GM12878 (cell line): ENCODE data around the gene TRAPPC6A. TPM values are rescaled to one million over a fixed set of nuclear protein-coding genes. Genes with fewer than 3 reads are reported as not detected.

ENCODE experiments used
- ATAC-seq: fragments of 200-7000 bp; cut with Tn5 transposase; 3 replicates; pipeline ENCODE4 v1.9.1; 2020; ENCODE audit warnings: mild to moderate bottlenecking, moderate library complexity
- BruUV-seq: library from RNA; stranded (reverse); fragments of 400-500 nt; replicated peaks from 2 replicates; lab custom pipeline; 2021; lab: Mats Ljungman, UMichigan
- CTCF ChIA-PET: fragments of 300-600 bp; sonication (Branson Sonifier 250); formaldehyde crosslinking; extraction: SDS; loops from one replicate; lab custom pipeline; 2021; ENCODE audit warnings: inconsistent platforms; lab: Yijun Ruan, JAX
- POLR2A ChIA-PET: fragments of 350-600 bp; formaldehyde crosslinking; extraction: SDS; loops from one replicate; lab custom pipeline; 2021; ENCODE audit warnings: inconsistent platforms; lab: Charles Lee
- RAD21 ChIA-PET: fragments of 300-600 bp; sonication (Branson Sonifier 250); formaldehyde crosslinking; loops from one replicate; lab custom pipeline; 2023; ENCODE audit warnings: antibody characterized with exemption; ENCODE audit not compliant: unreplicated experiment; lab: Charles Lee
- SMC1A ChIA-PET: fragments of 300-600 bp; sonication (Branson Sonifier 250); formaldehyde crosslinking; loops from one replicate; lab custom pipeline; 2023; ENCODE audit not compliant: unreplicated experiment, uncharacterized antibody; lab: Charles Lee
- DNase-seq: peaks from one replicate; pipeline ENCODE4 v3.0.0-alpha.2; 2011; ENCODE audit warnings: low read depth, low spot score
- FAIRE-seq: peaks from 3 replicates; lab custom pipeline; 2011; peaks lifted over from hg19 to GRCh38; lab: Jason Lieb, UNC
- H2AFZ ChIP-seq: 2 replicates; pipeline ENCODE4 v1.6.0; 2011; ENCODE audit warnings: low read depth, low read length, control low read depth; ENCODE audit not compliant: control insufficient read depth
- H3K27ac ChIP-seq: 2 replicates; pipeline ENCODE4 v1.5.1; 2011; ENCODE audit warnings: control low read depth; ENCODE audit not compliant: control insufficient read depth, insufficient read depth
- H3K27me3 ChIP-seq, 2 experiments: replicated peaks in 1 of 2; 2 replicates each; pipeline versions ENCODE4 v1.6.0 to v1.6.1; 2011; ENCODE audit warnings: low read length in 1 of 2; ENCODE audit not compliant: control insufficient read depth in 2 of 2, insufficient read depth in 2 of 2
- H3K36me3 ChIP-seq, 2 experiments: 2 replicates each; pipeline ENCODE4 v1.5.1; 2011; ENCODE audit warnings: low read length in 1 of 2; ENCODE audit not compliant: control insufficient read depth in 2 of 2, insufficient read depth in 2 of 2
- H3K4me1 ChIP-seq: 2 replicates; pipeline ENCODE4 v1.6.1; 2011; ENCODE audit warnings: mild to moderate bottlenecking, low read length, moderate library complexity, mixed read lengths; ENCODE audit not compliant: control insufficient read depth, insufficient read depth
- H3K4me2 ChIP-seq: 2 replicates; pipeline ENCODE4 v1.6.0; 2011; ENCODE audit warnings: control low read depth; ENCODE audit not compliant: control insufficient read depth, insufficient read depth
- H3K4me3 ChIP-seq: fragments of 200-600 bp; sonication (generic); 2 replicates; pipeline ENCODE4 v1.5.1; 2016
- H3K79me2 ChIP-seq: 2 replicates; pipeline ENCODE4 v1.6.0; 2011; ENCODE audit warnings: low read length; ENCODE audit not compliant: control insufficient read depth, insufficient read depth
- H3K9ac ChIP-seq: 2 replicates; pipeline ENCODE4 v1.8.0; 2011; ENCODE audit warnings: low read length, control low read depth, mixed read lengths; ENCODE audit not compliant: control insufficient read depth, insufficient read depth
- H3K9me3 ChIP-seq: replicated peaks from 3 replicates; pipeline ENCODE4 v1.5.1; 2011; ENCODE audit warnings: mild to moderate bottlenecking, low read length; ENCODE audit not compliant: control insufficient read depth, insufficient read depth
- H4K20me1 ChIP-seq: 2 replicates; pipeline ENCODE4 v1.6.0; 2011; ENCODE audit not compliant: control insufficient read depth, insufficient read depth
- CEBPZ ChIP-seq: fragments of 150-350 bp; IDR thresholded peaks from 2 replicates; pipeline ENCODE4 v1.6.1; 2016; ENCODE audit warnings: low read depth, low read length
- POLR2A ChIP-seq: IDR thresholded peaks from 2 replicates; pipeline ENCODE4 v1.6.1; 2011; ENCODE audit warnings: low read depth, mild to moderate bottlenecking, low read length
- POU2F2 ChIP-seq: IDR thresholded peaks from 3 replicates; pipeline ENCODE4 v1.6.1; 2011; ENCODE audit warnings: low read depth, mild to moderate bottlenecking, low read length, borderline replicate concordance
- ZSCAN29 ChIP-seq: fragments of 450-650 bp; IDR thresholded peaks from 2 replicates; pipeline ENCODE4 v1.6.1; 2017; ENCODE audit warnings: mild to moderate bottlenecking, moderate library complexity
- WGBS: methylation state at CpG from one replicate; pipeline ENCODE4 v1.1.6; 2016; ENCODE audit warnings: low lambda C conversion rate; ENCODE audit not compliant: insufficient replicate concordance, insufficient coverage; ENCODE audit errors: missing lambda C conversion rate; 5-methylcytosine and 5-hydroxymethylcytosine counted together
- in situ Hi-C: fragments of 300-500 bp; cut with MboI; formaldehyde crosslinking; loops from 9 replicates; pipeline ENCODE4 v1.14.3; 2018; ENCODE audit warnings: mixed read lengths
- intact Hi-C: fragments of 100-400 bp; cut with micrococcal nuclease; formaldehyde crosslinking; loops from one replicate; pipeline ENCODE4 v1.14.2; 2022; ENCODE audit not compliant: unreplicated experiment
- polyA plus RNA-seq, 11 experiments: library from polyadenylated mRNA; depleted of rRNA in 4 of 11; unstranded in 6 of 11; stranded (reverse) in 5 of 11; fragments of >200 nt; fragmentation: Nextera tagmentation in 4 of 11; fragmentation: Illumina TruSeq in 1 of 11; extraction: Ambion mirVana in 4 of 11; extraction: Trizol in 1 of 11; gene quantifications; 1 replicate in 1 of 11; 2 replicates in 10 of 11; pipeline versions ENCODE4 v1.2.1 to v1.2.3, GENCODE V29; 2011 to 2016; ENCODE audit warnings: inconsistent platforms in 2 of 11, missing spikeins in 2 of 11, low read depth in 1 of 11
- total RNA-seq, 4 experiments: library from RNA; depleted of rRNA in 3 of 4; stranded (reverse); fragments of >200 nt in 3 of 4; fragmentation: Illumina TruSeq in 1 of 4; extraction: Trizol in 1 of 4; gene quantifications; 2 replicates each; pipeline versions ENCODE4 v1.2.1 to v1.2.3, GENCODE V29; 2013 to 2021

Gene TRAPPC6A
- total and polyA plus RNA-seq, 10 of the 15 experiments (the other 5 are each of a cell fraction or from before 2014, with no cell fraction given), result 1.8 to 83.9 (median 35.8) TPM

- no peak overlapping the region for H3K27ac ChIP-seq
- 0 out of 2 replicates have a peak, but pooled peaks have one; percentile 15 for TF ChIP-seq POLR2A
- TF ChIP-seq ZSCAN29, result no peak
- SMC1A ChIA-PET, result interaction anchor here (0.8 kb wide), 1 partner anchor 50 kb away, joined by 3 read pairs; no protein-coding TSS in a partner anchor
- no peaks in the 10 kb centered on the region for H3K4me1 ChIP-seq
- FAIRE-seq (no peak), ATAC-seq (no peak), DNase-seq (no peak)
- in situ Hi-C loops (no loop called here), intact Hi-C loops (no loop called here)
- H2AFZ ChIP-seq, result no peak overlapping the region
- POLR2A ChIA-PET, result no interaction called here
- 95% methylated on average over 35 of the region's 53 CpGs for WGBS
- peaks cover 0 to 32% of the 10 kb centered on the region in 2 experiments; a peak in 3 of 4 replicates for H3K36me3 ChIP-seq
- RAD21 ChIA-PET, result no interaction called here
- no peaks in the 10 kb centered on the region for H3K79me2 ChIP-seq
- H4K20me1 ChIP-seq, result no peaks in the 10 kb centered on the region
- no peak overlapping the region for H3K4me2 ChIP-seq
- BruUV-seq, result no TSS peak
- H3K27me3 ChIP-seq, result no peaks in the 10 kb centered on the region
- H3K4me3 ChIP-seq, result no peak overlapping the region
- no peaks in the 10 kb centered on the region for H3K9me3 ChIP-seq
- CTCF ChIA-PET, result interaction anchor here (0.8 to 1.4 kb wide), 2 partner anchors 34 to 53 kb away, joined by 3 to 4 read pairs; partner anchors contain the start of genes BLOC1S3 and TRAPPC6A
- no peak overlapping the region for H3K9ac ChIP-seq
Observed at GRCh38 chr19:45144431-45145269, 33.4 kb downstream of the TRAPPC6A start.

- H3K4me1 ChIP-seq, result peaks cover 9% of the 10 kb centered on the region
- H3K4me3 ChIP-seq, result no peak overlapping the region
- RAD21 ChIA-PET, result no interaction called here
- POLR2A ChIA-PET, result no interaction called here
- no peak overlapping the region for H3K4me2 ChIP-seq
- intact Hi-C loops (no loop called here), in situ Hi-C loops (no loop called here)
- WGBS, result 80% methylated on average over 9 of the region's 9 CpGs
- H3K9ac ChIP-seq, result no peak overlapping the region
- no peaks in the 10 kb centered on the region for H3K9me3 ChIP-seq
- peaks cover 6% of the 10 kb centered on the region for H3K79me2 ChIP-seq
- SMC1A ChIA-PET, result no interaction called here
- H2AFZ ChIP-seq, result no peak overlapping the region
- FAIRE-seq, result no peak
- H4K20me1 ChIP-seq, result no peaks in the 10 kb centered on the region
- BruUV-seq, result no TSS peak
- H3K36me3 ChIP-seq, result peaks cover 0 to 32% of the 10 kb centered on the region in 2 experiments; a peak in 3 of 4 replicates
- no peak overlapping the region for H3K27ac ChIP-seq
- ATAC-seq, result no peak
- TF ChIP-seq CEBPZ, result no peak
- no peak for TF ChIP-seq POU2F2
- 0 out of 2 replicates have a peak, but pooled peaks have one; percentile 2 for TF ChIP-seq POLR2A
- no peak for DNase-seq
- no peaks in the 10 kb centered on the region for H3K27me3 ChIP-seq
- CTCF ChIA-PET, result interaction anchor here (1.4 kb wide), 1 partner anchor 36 kb away, joined by 4 read pairs; the partner anchor contains the start of genes BLOC1S3 and TRAPPC6A
Observed at GRCh38 chr19:45142726-45143110, 35.3 kb downstream of the TRAPPC6A start.
